Measurements from ENCODE around the gene IL17B. TPM values are rescaled to one million over a fixed set of nuclear protein-coding genes. Genes with fewer than 3 reads are reported as not detected.

IL17B gene
- total and polyA plus RNA-seq, 2 of the 8 experiments (the other 6 are each of a cell fraction or from before 2014, with no cell fraction given): 0.18 TPM; not detected in 1

DNA sequence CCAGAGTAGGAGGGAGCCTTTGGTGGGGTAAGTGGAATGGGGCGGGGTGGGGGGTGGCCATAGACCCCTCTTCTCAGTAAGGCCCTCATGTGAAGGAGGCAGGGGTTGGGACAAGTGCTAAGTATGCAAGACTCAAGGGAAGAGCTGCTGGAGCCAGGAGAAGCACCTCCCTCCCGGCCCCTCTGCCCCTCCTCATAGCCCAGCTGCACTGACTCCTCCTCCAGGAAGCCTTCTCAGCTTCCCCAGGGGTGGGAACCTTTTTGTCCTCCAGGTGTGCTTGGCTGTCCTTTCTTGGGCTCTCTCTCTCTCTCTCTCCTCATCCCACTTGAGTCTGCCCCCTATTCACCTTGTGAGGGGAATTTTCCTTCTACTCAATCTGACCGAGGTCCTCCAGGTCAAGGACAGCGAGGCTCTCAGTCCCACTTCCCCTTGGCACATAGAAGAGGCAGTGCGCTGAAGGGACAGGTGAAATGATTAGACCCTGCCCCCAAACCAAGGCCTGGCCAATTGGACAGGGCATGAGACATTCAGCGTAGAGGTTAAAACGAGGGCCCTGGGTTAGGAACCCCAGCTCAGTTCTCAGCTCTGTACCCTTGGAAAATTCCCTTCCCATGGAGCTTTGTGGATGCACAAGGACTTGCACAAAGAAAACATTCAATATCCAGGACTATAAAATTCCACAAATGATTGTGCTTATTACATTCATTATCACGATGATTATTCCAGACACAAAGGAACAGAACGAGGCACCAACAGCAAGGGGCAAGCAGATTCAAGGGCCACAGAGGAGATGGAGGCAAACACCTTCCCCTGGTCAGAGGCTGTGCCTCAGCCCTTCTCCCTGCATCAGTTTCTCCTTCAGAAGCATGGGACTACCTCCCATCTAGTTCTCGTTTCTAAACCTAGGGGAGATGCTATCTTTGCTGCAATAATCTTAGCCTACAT lies 45.6 kb upstream of the IL17B start:
- DNase-seq (ENCODE audit: low read depth in 1 of 2, low spot score in 2 of 2): no peak
- Histone ChIP-seq H3K36me3 (ENCODE audit: control insufficient read depth in 2 of 4, insufficient read depth in 4 of 4, low read length in 3 of 4) (no peaks in the 10 kb centered on the region), H2AFZ (ENCODE audit: low read length) (peak overlapping the region; percentile 88), H2BK120ac (replicated peaks; ENCODE audit: low read depth, low read length) (no peak overlapping the region), H2BK15ac (ENCODE audit: low read length) (no peak overlapping the region; the same call in 1 of the 2 replicates), H3K4me2 (ENCODE audit: insufficient read depth in 1 of 2, low read depth in 2 of 2, low read length in 2 of 2) (peak overlapping the region; percentile 5 to 35; a peak in 2 of 4 replicates), H4K91ac (replicated peaks; ENCODE audit: insufficient read length, low read length) (peak overlapping the region; percentile 31), H3K27me3 (replicated peaks in 1 of 4; ENCODE audit: control insufficient read depth in 3 of 4, extremely low read depth in 1 of 4, insufficient read depth in 3 of 4, low read length in 3 of 4) (no peaks in the 10 kb centered on the region), H3K56ac (replicated peaks; ENCODE audit: insufficient read length, low read depth, low read length) (no peak overlapping the region), H3K9ac (replicated peaks in 1 of 4; ENCODE audit: extremely low read depth in 1 of 4, low read depth in 3 of 4, low read length in 3 of 4) (no peak overlapping the region; a peak in 2 of 7 replicates), H4K8ac (ENCODE audit: extremely low read depth, insufficient read depth, low read length) (no peak overlapping the region), H3K27ac (ENCODE audit: low read depth, low read length) (no peak overlapping the region), H2BK12ac (ENCODE audit: low read depth, low read length) (no peak overlapping the region; the same call in 1 of the 2 replicates), H3K18ac (ENCODE audit: extremely low read depth, low read length) (no peak overlapping the region; the same call in 1 of the 2 replicates), H3K79me2 (ENCODE audit: control insufficient read depth in 1 of 2, insufficient read depth in 2 of 2, low read length in 2 of 2) (no peaks in the 10 kb centered on the region), H3K4me1 (replicated peaks in 1 of 4; ENCODE audit: control insufficient read depth in 3 of 4, insufficient read depth in 4 of 4, low read length in 3 of 4) (peaks cover 10 to 29% (median 23%) of the 10 kb centered on the region in 4 experiments; a peak in 6 of 7 replicates), H3K23me2 (ENCODE audit: low read depth, low read length) (no peaks in the 10 kb centered on the region), H3K79me1 (ENCODE audit: low read depth, low read length) (no peaks in the 10 kb centered on the region), H3K4me3 (ENCODE audit: extremely low read depth in 1 of 4, insufficient read depth in 2 of 4, low read depth in 3 of 4, low read length in 4 of 4) (no peak overlapping the region), H3K14ac (ENCODE audit: insufficient read length) (no peak overlapping the region), H3K23ac (ENCODE audit: insufficient read length) (no peak overlapping the region), H2BK5ac (ENCODE audit: low read depth, low read length) (no peak overlapping the region), H4K20me1 (replicated peaks in 1 of 2; ENCODE audit: control insufficient read depth in 1 of 2, insufficient read depth in 2 of 2, low read length in 2 of 2) (no peaks in the 10 kb centered on the region), H3K9me3 (ENCODE audit: insufficient read depth in 2 of 2, low read depth in 1 of 2, low read length in 1 of 2) (no peaks in the 10 kb centered on the region), H3K4ac (replicated peaks; ENCODE audit: insufficient read length, low read depth, low read length) (no peak overlapping the region), H2BK20ac (ENCODE audit: low read length) (0 out of 2 replicates have a peak overlapping the region, but pooled peaks have one; percentile 82), H4K5ac (ENCODE audit: insufficient read length, low read depth, low read length) (no peak overlapping the region), H2AK5ac (ENCODE audit: low read depth, low read length) (no peak overlapping the region)
- WGBS, 2 experiments (ENCODE audit: extremely low coverage in 1 of 2, insufficient coverage in 1 of 2, insufficient read length in 1 of 2, insufficient replicate concordance in 2 of 2, low coverage in 1 of 2, low lambda C conversion rate in 2 of 2, missing lambda C conversion rate in 1 of 2): 79% methylated on average over 9 of the region's 10 CpGs; no CpG with 5 or more reads in 1 of the 2 experiments
- ChIA-PET POLR2A (ENCODE audit: partially characterized antibody) (interaction anchor here (0.9 to 1.8 kb wide), 7 partner anchors 9 to 58 kb away, joined by 3 to 4 read pairs (median 3); no protein-coding TSS in a partner anchor), CTCF (ENCODE audit: partially characterized antibody) (interaction anchor here (0.7 to 8.7 kb wide), 21 partner anchors 9 to 194 kb away, joined by 3 to 133 read pairs (median 6); partner anchors contain the start of gene IL17B)
- TF ChIP-seq, protein P1, sequence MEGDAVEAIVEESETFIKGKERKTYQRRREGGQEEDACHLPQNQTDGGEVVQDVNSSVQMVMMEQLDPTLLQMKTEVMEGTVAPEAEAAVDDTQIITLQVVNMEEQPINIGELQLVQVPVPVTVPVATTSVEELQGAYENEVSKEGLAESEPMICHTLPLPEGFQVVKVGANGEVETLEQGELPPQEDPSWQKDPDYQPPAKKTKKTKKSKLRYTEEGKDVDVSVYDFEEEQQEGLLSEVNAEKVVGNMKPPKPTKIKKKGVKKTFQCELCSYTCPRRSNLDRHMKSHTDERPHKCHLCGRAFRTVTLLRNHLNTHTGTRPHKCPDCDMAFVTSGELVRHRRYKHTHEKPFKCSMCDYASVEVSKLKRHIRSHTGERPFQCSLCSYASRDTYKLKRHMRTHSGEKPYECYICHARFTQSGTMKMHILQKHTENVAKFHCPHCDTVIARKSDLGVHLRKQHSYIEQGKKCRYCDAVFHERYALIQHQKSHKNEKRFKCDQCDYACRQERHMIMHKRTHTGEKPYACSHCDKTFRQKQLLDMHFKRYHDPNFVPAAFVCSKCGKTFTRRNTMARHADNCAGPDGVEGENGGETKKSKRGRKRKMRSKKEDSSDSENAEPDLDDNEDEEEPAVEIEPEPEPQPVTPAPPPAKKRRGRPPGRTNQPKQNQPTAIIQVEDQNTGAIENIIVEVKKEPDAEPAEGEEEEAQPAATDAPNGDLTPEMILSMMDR (IDR thresholded peaks at IDR 0.05; ENCODE audit: control extremely low read depth in 1 of 3, insufficient read depth in 1 of 3, low read depth in 1 of 3, low read length in 3 of 3): no peak
- TF ChIP-seq SAP30 (IDR thresholded peaks at IDR 0.05; ENCODE audit: insufficient read depth, insufficient replicate concordance, low read length) (no peak), HDAC6 (IDR thresholded peaks at IDR 0.05; ENCODE audit: low read depth, low read length) (no peak), CEBPB (IDR thresholded peaks at IDR 0.05; ENCODE audit: low read depth, low read length) (no peak), POLR2A (IDR thresholded peaks at IDR 0.05; ENCODE audit: control extremely low read depth in 1 of 2, low read depth in 2 of 2, low read length in 2 of 2) (0 out of 3 replicates have a peak, but pooled peaks of 1 of the 2 experiments have one; percentile 28), CREB1 (IDR thresholded peaks at IDR 0.05) (no peak), CTBP2 (IDR thresholded peaks at IDR 0.05; ENCODE audit: borderline replicate concordance, insufficient read depth, insufficient read length, low read length) (no peak), JUN (IDR thresholded peaks at IDR 0.05; ENCODE audit: low read depth, low read length) (no peak)
- no peak for FAIRE-seq

Measured in H1 (cell line).